WTC11 (cell line): ENCODE results near the gene DCST2.

Experiments used
- ATF1 ChIP-seq: sonication (generic); formaldehyde crosslinking; IDR thresholded peaks from 2 replicates; pipeline ENCODE4 v1.8.1; 2023; ENCODE audit warnings: mild to moderate bottlenecking, moderate library complexity, missing genetic modification reagents
- ATF2 ChIP-seq: sonication (generic); formaldehyde crosslinking; IDR thresholded peaks from 2 replicates; pipeline ENCODE4 v1.8.1; 2022; ENCODE audit warnings: low read depth, missing genetic modification reagents, borderline replicate concordance
- ATF3 ChIP-seq: sonication (generic); formaldehyde crosslinking; conservative IDR thresholded peaks from 2 replicates; pipeline ENCODE4 v1.8.1; 2022; ENCODE audit warnings: mild to moderate bottlenecking, missing genetic modification reagents
- ATF6 ChIP-seq: sonication (generic); formaldehyde crosslinking; IDR thresholded peaks from 2 replicates; pipeline ENCODE4 v1.8.1; 2023; ENCODE audit warnings: mild to moderate bottlenecking, missing genetic modification reagents
- CREB1 ChIP-seq: sonication (generic); formaldehyde crosslinking; IDR thresholded peaks from 2 replicates; pipeline ENCODE4 v1.8.0; 2023; ENCODE audit warnings: mild to moderate bottlenecking, missing genetic modification reagents
- CTCF ChIP-seq: fragments of 200-600 bp; IDR thresholded peaks from 2 replicates; pipeline ENCODE4 v1.8.0; 2022; ENCODE audit warnings: antibody characterized with exemption
- ETV6 ChIP-seq: sonication (generic); formaldehyde crosslinking; IDR thresholded peaks from 2 replicates; pipeline ENCODE4 v1.8.1; 2022; ENCODE audit warnings: mild to moderate bottlenecking, missing genetic modification reagents
- FOXP4 ChIP-seq: sonication (generic); formaldehyde crosslinking; IDR thresholded peaks from 2 replicates; pipeline ENCODE4 v1.8.0; 2022; ENCODE audit warnings: mild to moderate bottlenecking, missing genetic modification reagents
- HMGXB4 ChIP-seq: sonication (generic); formaldehyde crosslinking; IDR thresholded peaks from 2 replicates; pipeline ENCODE4 v1.8.1; 2023; ENCODE audit warnings: mild to moderate bottlenecking, moderate library complexity, missing genetic modification reagents
- KAT7 ChIP-seq: sonication (generic); formaldehyde crosslinking; IDR thresholded peaks from 2 replicates; pipeline ENCODE4 v1.8.1; 2023; ENCODE audit warnings: missing genetic modification reagents, mild to moderate bottlenecking, borderline replicate concordance
- TP53 ChIP-seq: sonication (generic); formaldehyde crosslinking; IDR thresholded peaks from 2 replicates; pipeline ENCODE4 v1.8.1; 2023; ENCODE audit warnings: mild to moderate bottlenecking, missing genetic modification reagents
- USF1 ChIP-seq: sonication (generic); formaldehyde crosslinking; IDR thresholded peaks from 2 replicates; pipeline ENCODE4 v1.8.0; 2022; ENCODE audit warnings: mild to moderate bottlenecking, missing genetic modification reagents
- USF2 ChIP-seq: sonication (generic); formaldehyde crosslinking; IDR thresholded peaks from 2 replicates; pipeline ENCODE4 v1.8.1; 2023; ENCODE audit warnings: mild to moderate bottlenecking, missing genetic modification reagents, moderate library complexity
- ZNF423 ChIP-seq: fragments of 250-450 bp; sonication (Bioruptor Pico); IDR thresholded peaks from 2 replicates; pipeline ENCODE4 v2.1.2; 2022; ENCODE audit warnings: mild to moderate bottlenecking, moderate library complexity

- TF ChIP-seq CTCF, result no peak
- no peak for TF ChIP-seq USF2 (CRISPR knock-in tag)
- no peak for TF ChIP-seq HMGXB4 (CRISPR knock-in tag)
- TF ChIP-seq ATF6 (CRISPR knock-in tag), result no peak
- TF ChIP-seq KAT7 (CRISPR knock-in tag), result no peak
- no peak for TF ChIP-seq CREB1 (CRISPR knock-in tag)
- TF ChIP-seq ETV6, result no peak
- no peak for TF ChIP-seq ATF3
- TF ChIP-seq ATF2 (CRISPR knock-in tag), result no peak
- TF ChIP-seq ZNF423 (CRISPR knock-in tag), result no peak
- TF ChIP-seq ATF1, result no peak
- TF ChIP-seq USF1 (CRISPR knock-in tag), result no peak
- no peak for TF ChIP-seq FOXP4 (CRISPR knock-in tag)
- no peak for TF ChIP-seq TP53
Observed at GRCh38 chr1:154987326-154987725, 46.3 kb downstream of the DCST2 start.
